Measurements from ENCODE around the gene PROZ. TPM values are rescaled to one million over a fixed set of nuclear protein-coding genes. Genes with fewer than 3 reads are reported as not detected.

PROZ gene
- total and polyA plus RNA-seq, 7 donors, result 0.10 TPM; not detected in 6

DNA sequence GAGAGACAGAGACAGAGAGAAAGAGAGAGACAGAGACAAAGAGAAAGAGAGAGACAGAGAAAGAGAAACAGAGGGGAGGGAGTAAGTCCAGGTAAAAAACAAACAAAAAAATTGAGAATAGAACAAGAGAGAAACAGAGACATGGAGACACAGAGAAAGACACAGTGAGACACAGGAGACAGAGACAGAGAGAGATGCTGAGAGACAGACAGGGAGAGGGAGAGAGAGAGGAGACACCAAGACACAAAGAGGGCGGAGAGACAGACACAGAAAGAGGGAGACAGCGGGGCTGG is 5.8 kb upstream of the PROZ start:
- DNase-seq, result no peak
- no peaks in the 10 kb centered on the region for H3K36me3 ChIP-seq
- H3K9me3 ChIP-seq, result peaks cover 0 to 3% (median 0%) of the 10 kb centered on the region in 4 donors
- peak overlapping the region; percentile 24 to 52 (median 44) for H3K4me3 ChIP-seq
- peaks cover 0 to 24% (median 16%) of the 10 kb centered on the region in 4 donors for H3K4me1 ChIP-seq
- peak overlapping the region in 2 of 4 donors; percentile 78 to 79 for H3K27ac ChIP-seq
- 33 to 47% methylated on average over 2 of the region's 2 CpGs for WGBS, 2 donors
- no peak for TF ChIP-seq POLR2A (IDR thresholded peaks at IDR 0.05)
- no peak for TF ChIP-seq EP300 (IDR thresholded peaks at IDR 0.05)
- TF ChIP-seq, protein P1, sequence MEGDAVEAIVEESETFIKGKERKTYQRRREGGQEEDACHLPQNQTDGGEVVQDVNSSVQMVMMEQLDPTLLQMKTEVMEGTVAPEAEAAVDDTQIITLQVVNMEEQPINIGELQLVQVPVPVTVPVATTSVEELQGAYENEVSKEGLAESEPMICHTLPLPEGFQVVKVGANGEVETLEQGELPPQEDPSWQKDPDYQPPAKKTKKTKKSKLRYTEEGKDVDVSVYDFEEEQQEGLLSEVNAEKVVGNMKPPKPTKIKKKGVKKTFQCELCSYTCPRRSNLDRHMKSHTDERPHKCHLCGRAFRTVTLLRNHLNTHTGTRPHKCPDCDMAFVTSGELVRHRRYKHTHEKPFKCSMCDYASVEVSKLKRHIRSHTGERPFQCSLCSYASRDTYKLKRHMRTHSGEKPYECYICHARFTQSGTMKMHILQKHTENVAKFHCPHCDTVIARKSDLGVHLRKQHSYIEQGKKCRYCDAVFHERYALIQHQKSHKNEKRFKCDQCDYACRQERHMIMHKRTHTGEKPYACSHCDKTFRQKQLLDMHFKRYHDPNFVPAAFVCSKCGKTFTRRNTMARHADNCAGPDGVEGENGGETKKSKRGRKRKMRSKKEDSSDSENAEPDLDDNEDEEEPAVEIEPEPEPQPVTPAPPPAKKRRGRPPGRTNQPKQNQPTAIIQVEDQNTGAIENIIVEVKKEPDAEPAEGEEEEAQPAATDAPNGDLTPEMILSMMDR (IDR thresholded peaks at IDR 0.05), result no peak
- no peak for TF ChIP-seq POLR2AphosphoS5 (IDR thresholded peaks at IDR 0.05)
- intact Hi-C loops (cut with DNase I), result loop anchor here (2.0 to 10.0 kb wide), 4 partner anchors 115 to 458 kb away; partner anchors contain the start of genes ATP11A and GRTP1
- no peaks in the 10 kb centered on the region for H3K27me3 ChIP-seq

DNA sequence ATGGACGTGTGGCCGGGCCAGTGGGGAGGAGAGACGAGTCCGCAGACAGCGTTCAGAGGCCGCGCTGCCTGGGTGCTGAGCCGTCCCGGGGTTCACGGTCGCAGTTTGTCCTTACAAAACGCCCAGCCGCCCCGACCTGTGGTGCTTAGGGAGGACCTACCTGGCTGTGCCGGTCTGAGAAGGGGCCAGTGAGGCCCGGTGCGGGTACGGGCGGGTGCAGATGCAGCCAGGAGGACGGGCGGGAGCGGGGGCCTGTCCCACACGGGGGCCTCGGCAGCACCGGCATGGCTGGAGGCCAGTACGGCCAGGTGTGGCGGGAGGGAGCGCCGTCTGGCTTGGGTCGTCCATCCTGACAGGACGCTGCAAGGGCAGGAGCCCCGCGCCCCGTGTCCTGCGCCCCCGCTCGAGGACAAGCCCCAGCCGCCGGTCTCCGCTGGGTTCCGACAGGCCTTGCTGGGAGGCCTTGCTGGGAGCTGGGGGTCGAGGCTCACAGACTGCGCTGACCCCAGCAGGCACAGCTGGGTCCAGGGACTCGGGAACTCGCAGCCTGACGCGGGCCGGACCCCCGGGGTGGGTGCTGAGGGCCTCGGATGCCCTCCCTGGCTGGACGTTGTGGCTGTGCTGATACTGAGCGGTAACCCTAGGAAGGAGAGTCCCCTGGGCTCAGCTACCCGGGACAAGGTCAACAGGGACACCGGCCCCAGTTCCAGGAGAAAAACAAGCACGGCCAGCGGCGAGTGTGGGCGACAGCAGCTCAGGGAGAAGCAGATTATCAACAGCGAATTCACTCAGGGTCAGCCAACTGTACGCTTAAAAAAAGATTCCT is 5.3 kb upstream of the PROZ start:
- H3K9me3 ChIP-seq, result peaks cover 0 to 3% (median 0%) of the 10 kb centered on the region in 4 donors
- peak overlapping the region; percentile 24 to 52 (median 44) for H3K4me3 ChIP-seq
- H3K4me1 ChIP-seq, result peaks cover 0 to 24% (median 16%) of the 10 kb centered on the region in 4 donors
- H3K27ac ChIP-seq, result peak overlapping the region; percentile 74 to 79 (median 78)
- no peak for TF ChIP-seq POLR2AphosphoS5 (IDR thresholded peaks at IDR 0.05)
- no peak for TF ChIP-seq POLR2A (IDR thresholded peaks at IDR 0.05)
- no peak for TF ChIP-seq EP300 (IDR thresholded peaks at IDR 0.05)
- TF ChIP-seq, protein P1 (IDR thresholded peaks at IDR 0.05), result no peak
- intact Hi-C loops (cut with DNase I), result loop anchor here (1.0 to 10.0 kb wide), 5 partner anchors 116 to 458 kb away; partner anchors contain the start of genes ATP11A, GRTP1 and LAMP1
- 12 to 19% methylated on average over 60 of the region's 60 CpGs for WGBS, 2 donors
- no peaks in the 10 kb centered on the region for H3K36me3 ChIP-seq
- DNase-seq, result peak; percentile 84
- H3K27me3 ChIP-seq, result no peaks in the 10 kb centered on the region

DNA sequence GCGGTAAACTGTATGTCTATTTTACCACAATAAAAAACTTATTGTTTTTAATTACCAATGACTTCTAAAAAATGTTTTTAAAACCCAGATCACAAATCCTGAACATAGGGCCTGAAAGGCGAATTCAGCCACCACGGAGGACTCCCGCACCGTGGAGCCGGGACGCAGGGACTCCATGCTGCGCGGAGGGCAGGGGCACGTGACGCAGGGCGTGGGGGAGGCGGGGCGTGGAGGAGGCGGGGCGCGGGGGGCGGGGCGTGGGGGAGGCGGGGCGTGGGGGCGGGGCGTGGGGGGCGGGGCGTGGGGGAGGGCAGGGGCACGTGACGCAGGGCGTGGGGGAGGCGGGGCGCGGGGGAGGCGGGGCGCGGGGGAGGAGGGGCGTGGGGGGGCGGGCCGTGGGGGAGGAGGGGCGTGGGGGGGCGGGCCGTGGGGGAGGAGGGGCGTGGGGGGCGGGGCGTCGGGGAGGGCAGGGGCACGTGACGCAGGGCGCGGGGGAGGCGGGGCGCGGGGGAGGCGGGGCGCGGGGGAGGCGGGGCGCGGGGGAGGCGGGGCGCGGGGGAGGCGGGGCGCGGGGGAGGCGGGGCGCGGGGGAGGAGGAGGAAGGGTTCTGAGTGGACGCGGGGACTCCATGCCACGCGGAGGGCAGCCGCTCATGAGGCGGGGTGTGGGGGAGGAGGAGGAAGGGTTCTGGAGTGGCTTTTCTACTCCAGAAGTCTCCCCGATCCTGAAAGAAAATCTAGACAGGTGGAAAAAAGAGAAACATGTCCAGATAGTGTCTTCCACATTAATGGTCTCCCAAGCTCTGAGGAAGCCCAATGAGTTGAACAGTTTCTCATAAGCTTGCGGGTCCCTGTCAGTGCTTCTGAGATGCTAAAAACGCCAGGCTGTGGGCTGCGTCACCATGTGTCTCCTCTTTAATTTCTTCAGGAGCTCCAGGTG is 4.4 kb upstream of the PROZ start:
- Histone ChIP-seq H3K9me3 (peaks cover 0 to 3% (median 0%) of the 10 kb centered on the region in 4 donors), H3K36me3 (no peaks in the 10 kb centered on the region), H3K4me1 (peaks cover 0 to 24% (median 16%) of the 10 kb centered on the region in 4 donors), H3K27me3 (no peaks in the 10 kb centered on the region), H3K27ac (peak overlapping the region; percentile 74 to 79 (median 78)), H3K4me3 (peak overlapping the region; percentile 24 to 52 (median 44))
- peak; percentile 94 for DNase-seq
- intact Hi-C loops (cut with DNase I), result loop anchor here (1.0 to 10.0 kb wide), 6 partner anchors 55 to 459 kb away; partner anchors contain the start of genes ATP11A, CUL4A, GRTP1 and LAMP1
- 4 to 6% methylated on average over 45 to 54 of the region's 76 CpGs for WGBS, 2 donors
- peak; percentile 64 to 66 for TF ChIP-seq POLR2A (IDR thresholded peaks at IDR 0.05)
- peak; percentile 93 to 96 (median 94) for TF ChIP-seq POLR2AphosphoS5 (IDR thresholded peaks at IDR 0.05)
- no peak for TF ChIP-seq EP300 (IDR thresholded peaks at IDR 0.05)
- TF ChIP-seq, protein P1 (IDR thresholded peaks at IDR 0.05), result no peak

DNA sequence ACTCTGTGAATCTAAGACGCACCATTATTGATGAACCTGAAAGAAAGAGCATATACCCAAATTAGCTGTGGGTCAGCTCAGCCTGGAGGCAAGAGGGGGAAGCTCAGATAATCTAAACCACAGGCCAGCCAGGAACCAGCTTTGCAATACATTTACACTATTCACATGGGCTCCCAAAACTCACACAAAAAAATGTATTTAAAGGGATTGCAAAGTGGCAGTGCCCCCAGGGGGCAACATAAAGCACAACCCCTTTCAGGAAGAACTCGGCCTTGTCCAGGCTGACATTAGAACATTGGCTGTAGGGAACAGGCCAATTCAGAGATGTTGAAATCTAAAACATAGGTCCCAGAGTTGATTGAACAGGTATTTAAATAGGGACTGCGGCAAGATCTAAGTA is 3.2 kb upstream of the PROZ start:
- Histone ChIP-seq H3K9me3 (peaks cover 0 to 3% (median 0%) of the 10 kb centered on the region in 4 donors), H3K27ac (peak overlapping the region in 1 of 4 donors; percentile 71), H3K27me3 (peaks cover 0 to under 1% (median 0%) of the 10 kb centered on the region in 3 donors), H3K36me3 (no peaks in the 10 kb centered on the region), H3K4me3 (no peak overlapping the region), H3K4me1 (peaks cover 0 to 24% (median 16%) of the 10 kb centered on the region in 4 donors)
- WGBS, 2 donors, result 90 to 94% methylated on average over 3 of the region's 3 CpGs
- no peak for DNase-seq
- TF ChIP-seq POLR2AphosphoS5 (IDR thresholded peaks at IDR 0.05) (no peak), EP300 (IDR thresholded peaks at IDR 0.05) (no peak), POLR2A (IDR thresholded peaks at IDR 0.05) (no peak)
- TF ChIP-seq, protein P1 (IDR thresholded peaks at IDR 0.05), result no peak
- intact Hi-C loops (cut with DNase I), result loop anchor here (2.0 to 10.0 kb wide), 2 partner anchors 54 to 460 kb away; partner anchors contain the start of genes ATP11A, CUL4A and PCID2

Measured in sigmoid colon (tissue), 7 donors.